HepG2 (cell line): ENCODE results near the gene APEX1. TPM values are rescaled to one million over a fixed set of nuclear protein-coding genes. Genes with fewer than 3 reads are reported as not detected.

Experiments used
- ELF4 ChIP-seq: sonication (generic); formaldehyde crosslinking; IDR thresholded peaks from 2 replicates; pipeline ENCODE4 v1.5.0; 2020; ENCODE audit warnings: missing genetic modification reagents, mild to moderate bottlenecking, moderate library complexity, borderline replicate concordance
- EP300 ChIP-seq, 3 experiments: sonication (generic) in 1 of 3; formaldehyde crosslinking in 1 of 3; IDR thresholded peaks; 2 replicates each; pipeline versions ENCODE4 v1.5.1 to v1.6.1; 2011 to 2020; ENCODE audit warnings: low read depth in 2 of 3, low read length in 2 of 3, borderline replicate concordance in 1 of 3, improper control_type of control experiment in 1 of 3, mild to moderate bottlenecking in 1 of 3, missing genetic modification reagents in 1 of 3, moderate library complexity in 1 of 3
- GATAD2A ChIP-seq: IDR thresholded peaks from 2 replicates; pipeline ENCODE4 v1.6.1; 2016
- HCFC1 ChIP-seq: fragments of 150-350 bp; IDR thresholded peaks from 2 replicates; pipeline ENCODE4 v1.6.1; 2014; ENCODE audit warnings: low read depth, low read length
- HNRNPH1 ChIP-seq: fragments of 200-400 bp; formaldehyde crosslinking; optimal IDR thresholded peaks from 2 replicates; pipeline ENCODE3; 2017; ENCODE audit warnings: mild to moderate bottlenecking, low read depth, low read length
- HOXA9 ChIP-seq: sonication (generic); formaldehyde crosslinking; IDR thresholded peaks from 2 replicates; pipeline ENCODE4 v1.8.1; 2022; ENCODE audit warnings: missing genetic modification reagents, mild to moderate bottlenecking, moderate library complexity, borderline replicate concordance
- IRF2 ChIP-seq: IDR thresholded peaks from 2 replicates; pipeline ENCODE4 v1.6.1; 2018; ENCODE audit warnings: missing genetic modification reagents, missing compliant biosample characterization
- JUN ChIP-seq: sonication (generic); formaldehyde crosslinking; IDR thresholded peaks from 2 replicates; pipeline ENCODE4 v1.4.0; 2020; ENCODE audit warnings: mild to moderate bottlenecking, missing genetic modification reagents
- MIER3 ChIP-seq: IDR thresholded peaks from 2 replicates; pipeline ENCODE4 v1.6.1; 2016; ENCODE audit warnings: missing compliant biosample characterization, borderline replicate concordance
- NFE2L1 ChIP-seq: sonication (generic); formaldehyde crosslinking; IDR thresholded peaks from 2 replicates; pipeline ENCODE4 v1.4.0; 2020; ENCODE audit warnings: missing genetic modification reagents, mild to moderate bottlenecking, borderline replicate concordance
- PATZ1 ChIP-seq: sonication (generic); formaldehyde crosslinking; IDR thresholded peaks from 2 replicates; pipeline ENCODE4 v1.4.0; 2020; ENCODE audit warnings: missing genetic modification reagents
- PPARG ChIP-seq: conservative IDR thresholded peaks from 2 replicates; pipeline ENCODE4 v1.6.1; 2016; ENCODE audit warnings: missing biosample characterization, missing genetic modification reagents
- PRMT3 ChIP-seq: sonication (generic); formaldehyde crosslinking; IDR thresholded peaks from 2 replicates; pipeline ENCODE4 v1.8.1; 2022; ENCODE audit warnings: low read depth, mild to moderate bottlenecking, moderate library complexity, missing genetic modification reagents, borderline replicate concordance
- RFXANK ChIP-seq: IDR thresholded peaks from 2 replicates; pipeline ENCODE4 v1.6.1; 2016
- SP5 ChIP-seq: IDR thresholded peaks from 2 replicates; pipeline ENCODE4 v1.6.1; 2016; ENCODE audit warnings: low read depth, borderline replicate concordance
- ZBTB26 ChIP-seq: IDR thresholded peaks from 2 replicates; pipeline ENCODE4 v1.6.1; 2016; ENCODE audit warnings: missing compliant biosample characterization, missing genetic modification reagents, borderline replicate concordance
- ZBTB8A ChIP-seq: sonication (generic); formaldehyde crosslinking; IDR thresholded peaks from 2 replicates; pipeline ENCODE4 v1.4.0; 2020; ENCODE audit warnings: mild to moderate bottlenecking, low read depth, missing genetic modification reagents, borderline replicate concordance
- ZNF232 ChIP-seq: sonication (generic); formaldehyde crosslinking; IDR thresholded peaks from 2 replicates; pipeline ENCODE4 v1.4.0; 2020; ENCODE audit warnings: missing genetic modification reagents, borderline replicate concordance
- ZNF317 ChIP-seq: sonication (generic); formaldehyde crosslinking; IDR thresholded peaks from 2 replicates; pipeline ENCODE4 v1.5.0; 2020; ENCODE audit warnings: mild to moderate bottlenecking, missing genetic modification reagents
- ZNF776 ChIP-seq: sonication (generic); formaldehyde crosslinking; IDR thresholded peaks from 2 replicates; pipeline ENCODE4 v1.4.0; 2020; ENCODE audit warnings: mild to moderate bottlenecking, missing genetic modification reagents
- polyA plus RNA-seq, 8 experiments: library from polyadenylated mRNA; depleted of rRNA in 3 of 8; stranded (reverse) in 7 of 8; unstranded in 1 of 8; fragments of >200 nt; fragmentation: Illumina TruSeq in 4 of 8; extraction: Trizol in 4 of 8; gene quantifications; 2 replicates each; pipeline versions ENCODE4 v1.2.1 to v1.2.3, GENCODE V29; 2011 to 2016; ENCODE audit warnings: low read depth in 4 of 8, missing spikeins in 1 of 8, mixed read lengths in 1 of 8; ENCODE audit not compliant: insufficient read depth in 1 of 8
- total RNA-seq, 5 experiments: library from RNA; depleted of rRNA; stranded (reverse); fragments of >200 nt; fragmentation: Illumina TruSeq; extraction: Trizol; gene quantifications; 2 replicates each; pipeline ENCODE4 v1.2.3, GENCODE V29; 2016; ENCODE audit warnings: low read depth in 1 of 5
- TF ChIP-seq, protein P1 (sequence below): sonication (generic); formaldehyde crosslinking; IDR thresholded peaks from 2 replicates; pipeline ENCODE4 v1.4.0; 2020; ENCODE audit warnings: low read depth, missing genetic modification reagents

Gene APEX1
- total and polyA plus RNA-seq, 2 of the 13 experiments (the other 11 are each of a cell fraction or from before 2014, with no cell fraction given): 171 to 405 TPM

GRCh38 chr14:20461225-20462141 lies 6.5 kb downstream of the APEX1 start, which contains the start of gene PIP4P1 (continued):
- TF ChIP-seq PPARG (CRISPR knock-in tag) (peak; percentile 64; the same call in 1 of the 2 replicates), ZNF317 (CRISPR knock-in tag) (peak; percentile 77), GATAD2A (CRISPR knock-in tag) (peak; percentile 86), RFXANK (CRISPR knock-in tag) (peak; percentile 94; the same call in 1 of the 2 replicates), ELF4 (CRISPR knock-in tag) (peak; percentile 74; the same call in 1 of the 2 replicates), NFE2L1 (CRISPR knock-in tag) (no peak), EP300 (IDR thresholded peaks at IDR 0.05; ENCODE audit: low read depth in 2 of 2, low read length in 2 of 2) (peak; percentile 25 to 56; a peak in 3 of 4 replicates), EP300 (CRISPR knock-in tag; IDR thresholded peaks at IDR 0.05; ENCODE audit: borderline replicate concordance) (peak; percentile 72; the same call in 1 of the 2 replicates), JUN (CRISPR knock-in tag) (peak; percentile 67; the same call in 1 of the 2 replicates), SP5 (peak; percentile 83), HOXA9 (CRISPR knock-in tag) (peak; percentile 36; the same call in 1 of the 2 replicates), MIER3 (peak; percentile 90), ZNF232 (CRISPR knock-in tag) (peak; percentile 90; the same call in 1 of the 2 replicates), PATZ1 (peak; percentile 53; the same call in 1 of the 2 replicates), IRF2 (CRISPR knock-in tag) (peak; percentile 88), ZBTB8A (CRISPR knock-in tag) (no peak), HCFC1 (peak; percentile 39; the same call in 1 of the 2 replicates), ZNF776 (CRISPR knock-in tag) (peak; percentile 89), PRMT3 (CRISPR knock-in tag) (0 out of 2 replicates have a peak, but pooled peaks have one; percentile 62), HNRNPH1 (no peak), ZBTB26 (CRISPR knock-in tag) (peak; percentile 71; the same call in 1 of the 2 replicates)
- TF ChIP-seq, protein P1, sequence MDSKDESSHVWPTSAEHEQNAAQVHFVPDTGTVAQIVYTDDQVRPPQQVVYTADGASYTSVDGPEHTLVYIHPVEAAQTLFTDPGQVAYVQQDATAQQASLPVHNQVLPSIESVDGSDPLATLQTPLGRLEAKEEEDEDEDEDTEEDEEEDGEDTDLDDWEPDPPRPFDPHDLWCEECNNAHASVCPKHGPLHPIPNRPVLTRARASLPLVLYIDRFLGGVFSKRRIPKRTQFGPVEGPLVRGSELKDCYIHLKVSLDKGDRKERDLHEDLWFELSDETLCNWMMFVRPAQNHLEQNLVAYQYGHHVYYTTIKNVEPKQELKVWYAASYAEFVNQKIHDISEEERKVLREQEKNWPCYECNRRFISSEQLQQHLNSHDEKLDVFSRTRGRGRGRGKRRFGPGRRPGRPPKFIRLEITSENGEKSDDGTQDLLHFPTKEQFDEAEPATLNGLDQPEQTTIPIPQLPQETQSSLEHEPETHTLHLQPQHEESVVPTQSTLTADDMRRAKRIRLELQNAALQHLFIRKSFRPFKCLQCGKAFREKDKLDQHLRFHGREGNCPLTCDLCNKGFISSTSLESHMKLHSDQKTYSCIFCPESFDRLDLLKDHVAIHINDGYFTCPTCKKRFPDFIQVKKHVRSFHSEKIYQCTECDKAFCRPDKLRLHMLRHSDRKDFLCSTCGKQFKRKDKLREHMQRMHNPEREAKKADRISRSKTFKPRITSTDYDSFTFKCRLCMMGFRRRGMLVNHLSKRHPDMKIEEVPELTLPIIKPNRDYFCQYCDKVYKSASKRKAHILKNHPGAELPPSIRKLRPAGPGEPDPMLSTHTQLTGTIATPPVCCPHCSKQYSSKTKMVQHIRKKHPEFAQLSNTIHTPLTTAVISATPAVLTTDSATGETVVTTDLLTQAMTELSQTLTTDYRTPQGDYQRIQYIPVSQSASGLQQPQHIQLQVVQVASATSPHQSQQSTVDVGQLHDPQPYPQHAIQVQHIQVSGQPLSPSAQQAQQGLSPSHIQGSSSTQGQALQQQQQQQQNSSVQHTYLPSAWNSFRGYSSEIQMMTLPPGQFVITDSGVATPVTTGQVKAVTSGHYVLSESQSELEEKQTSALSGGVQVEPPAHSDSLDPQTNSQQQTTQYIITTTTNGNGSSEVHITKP: peak; percentile 88
